Measurements from ENCODE around the gene GALNT16. TPM values are rescaled to one million over a fixed set of nuclear protein-coding genes. Genes with fewer than 3 reads are reported as not detected.

The GALNT16 gene
- total RNA-seq, 1 experiment from 2014 or later, result 0.33 TPM

- Histone ChIP-seq H2AFZ (ENCODE audit: low read length) (no peak overlapping the region), H3K4me1 (ENCODE audit: insufficient read depth, low read length) (no peaks in the 10 kb centered on the region), H3F3A (ENCODE audit: low read length, unreplicated experiment) (no peaks in the 10 kb centered on the region), H3K79me2 (ENCODE audit: low read length) (no peaks in the 10 kb centered on the region), H3K27ac (ENCODE audit: low read length) (no peak overlapping the region), H3K36me3 (ENCODE audit: low read depth, low read length) (no peaks in the 10 kb centered on the region), H3K9ac (ENCODE audit: low read length) (no peak overlapping the region), H3K27me3 (ENCODE audit: low read length) (no peaks in the 10 kb centered on the region), H3K9me2 (replicated peaks; ENCODE audit: low read length) (no peaks in the 10 kb centered on the region), H4K20me1 (ENCODE audit: low read length) (no peaks in the 10 kb centered on the region), H3K4me2 (ENCODE audit: low read length) (no peak overlapping the region), H3K9me3 (ENCODE audit: low read length) (no peaks in the 10 kb centered on the region), H3K4me3 (ENCODE audit: low read length) (no peak overlapping the region)
- TF ChIP-seq EZH2phosphoT487 (IDR thresholded peaks at IDR 0.05; ENCODE audit: borderline replicate concordance, low read length) (no peak), CTCF (conservative IDR thresholded peaks at IDR 0.05; ENCODE audit: low read depth, low read length) (no peak), EZH2 (IDR thresholded peaks at IDR 0.05; ENCODE audit: low read length, unreplicated experiment) (no peak)
- POLR2A ChIA-PET (ENCODE audit: unreplicated experiment), result interaction anchor here (0.6 kb wide), 1 partner anchor 172 kb away, joined by 4 read pairs; no protein-coding TSS in a partner anchor
- CTCF ChIA-PET, result interaction anchor here (0.5 kb wide), 1 partner anchor 177 kb away, joined by 4 read pairs; no protein-coding TSS in a partner anchor
- no peak for ATAC-seq
- BruUV-seq (replicated peaks), result no TSS peak
- intact Hi-C loops (cut with micrococcal nuclease), result no loop called here
- DNase-seq, result no peak
These were observed 24.2 kb downstream of the GALNT16 start for GRCh38 chr14:69284170-69284569.

GRCh38 chr14:69285661-69286255 lies 25.8 kb downstream of the GALNT16 start:
- no peaks in the 10 kb centered on the region for H3K79me2 ChIP-seq (ENCODE audit: low read length)
- H3K4me1 ChIP-seq (ENCODE audit: insufficient read depth, low read length), result no peaks in the 10 kb centered on the region
- DNase-seq, result no peak
- H3K27ac ChIP-seq (ENCODE audit: low read length), result no peak overlapping the region
- H3K9me2 ChIP-seq (replicated peaks; ENCODE audit: low read length), result no peaks in the 10 kb centered on the region
- H3F3A ChIP-seq (ENCODE audit: low read length, unreplicated experiment), result no peaks in the 10 kb centered on the region
- no peaks in the 10 kb centered on the region for H3K27me3 ChIP-seq (ENCODE audit: low read length)
- no peak for TF ChIP-seq CTCF (conservative IDR thresholded peaks at IDR 0.05; ENCODE audit: low read depth, low read length)
- TF ChIP-seq EZH2phosphoT487 (IDR thresholded peaks at IDR 0.05; ENCODE audit: borderline replicate concordance, low read length), result no peak
- no peak for TF ChIP-seq EZH2 (IDR thresholded peaks at IDR 0.05; ENCODE audit: low read length, unreplicated experiment)
- intact Hi-C loops (cut with micrococcal nuclease), result no loop called here
- no peak overlapping the region for H2AFZ ChIP-seq (ENCODE audit: low read length)
- no peak overlapping the region for H3K4me2 ChIP-seq (ENCODE audit: low read length)
- ChIA-PET POLR2A (ENCODE audit: unreplicated experiment) (no interaction called here), CTCF (no interaction called here)
- BruUV-seq (replicated peaks), result no TSS peak
- H3K9ac ChIP-seq (ENCODE audit: low read length), result no peak overlapping the region
- H3K4me3 ChIP-seq (ENCODE audit: low read length), result no peak overlapping the region
- no peaks in the 10 kb centered on the region for H3K36me3 ChIP-seq (ENCODE audit: low read depth, low read length)
- no peaks in the 10 kb centered on the region for H3K9me3 ChIP-seq (ENCODE audit: low read length)
- H4K20me1 ChIP-seq (ENCODE audit: low read length), result no peaks in the 10 kb centered on the region
- ATAC-seq, result no peak

All from PC-3 (cell line).